ENCODE results near the gene ZPLD1. TPM values are rescaled to one million over a fixed set of nuclear protein-coding genes. Genes with fewer than 3 reads are reported as not detected.

The ZPLD1 gene
- total RNA-seq = not detected
- long read RNA-seq = 0 reads

DNA sequence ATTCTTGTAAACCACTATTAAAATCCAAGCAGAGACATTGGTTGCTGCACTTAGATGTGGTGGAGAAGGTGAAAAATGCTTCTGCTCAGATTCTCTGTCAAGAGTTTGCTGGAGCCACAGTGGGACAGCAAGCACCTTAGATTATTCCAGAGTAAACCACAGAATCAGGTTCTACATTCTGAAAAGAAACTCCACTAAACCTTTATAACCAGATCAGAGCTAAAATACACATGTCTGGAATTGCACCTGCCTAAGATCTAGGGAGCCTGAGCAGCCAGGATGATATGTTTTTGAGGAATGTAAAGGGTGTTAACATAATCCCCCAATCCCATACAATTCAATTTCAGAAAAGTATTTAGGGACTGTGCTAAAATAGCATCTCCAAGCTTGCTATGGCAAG, at the start of gene ZPLD1:
ZPLD1 (plus strand) TSS at position 301 of the 400 bp plus-strand sequence. CDS start 3,473 bp downstream, outside the sequence.
- ATAC-seq (no peak), DNase-seq (no peak)
- intact Hi-C loops (cut with DNase I, micrococcal nuclease) = no loop called here

DNA sequence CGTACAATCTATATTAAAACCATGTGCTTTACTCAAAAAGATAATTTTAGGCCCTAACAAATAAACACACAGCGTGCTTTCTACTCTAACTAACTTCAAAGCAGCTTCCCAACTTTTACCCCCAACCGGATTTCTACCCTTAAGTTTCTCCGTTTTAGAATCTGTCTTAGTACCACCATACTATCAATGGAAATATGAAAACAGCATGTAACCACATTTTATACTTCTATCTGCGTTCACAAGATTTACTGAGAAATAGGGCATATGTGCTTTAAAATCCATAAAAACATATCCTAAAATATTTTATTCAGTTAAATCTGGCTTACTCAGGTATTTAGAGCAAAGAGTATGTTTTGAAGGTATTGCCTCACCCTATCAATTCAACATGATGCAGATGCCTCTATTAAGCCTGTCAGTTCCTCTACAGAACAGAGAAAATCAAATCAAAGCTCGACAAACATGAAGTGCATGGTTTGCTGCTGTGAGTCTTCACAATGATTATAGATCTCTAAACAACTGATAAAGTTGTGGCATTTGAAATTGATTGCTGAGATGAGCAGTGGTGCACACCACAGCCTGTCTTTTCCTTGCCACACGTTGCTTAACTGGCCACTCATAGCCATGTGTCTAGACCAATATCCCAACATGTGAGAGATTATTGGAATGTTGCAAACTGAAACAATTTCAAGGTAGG, 44.5 kb upstream of the ZPLD1 start:
- intact Hi-C loops (cut with DNase I, micrococcal nuclease) = no loop called here
- ATAC-seq (no peak), DNase-seq (no peak)

DNA sequence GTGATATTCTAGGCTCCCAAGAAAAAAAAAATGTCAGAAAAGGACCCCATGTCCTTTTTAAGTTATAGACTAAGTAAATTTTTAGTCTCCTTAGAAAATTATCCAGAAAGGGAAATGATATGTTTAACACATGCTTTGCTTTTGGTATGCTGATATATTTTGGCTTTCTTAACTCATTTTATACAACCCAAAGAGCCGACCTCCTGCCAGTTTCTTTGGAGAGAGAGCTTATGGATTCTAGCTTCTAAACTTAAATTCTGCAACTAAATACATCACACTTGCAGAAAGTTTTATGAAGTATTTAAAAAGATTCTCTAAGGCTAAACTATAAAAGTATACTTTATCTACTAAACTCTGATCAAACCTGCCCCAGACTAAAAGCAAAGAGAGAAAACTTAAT, 43.9 kb upstream of the ZPLD1 start:
- ATAC-seq (no peak), DNase-seq (no peak)
- intact Hi-C loops (cut with DNase I, micrococcal nuclease) = no loop called here

DNA sequence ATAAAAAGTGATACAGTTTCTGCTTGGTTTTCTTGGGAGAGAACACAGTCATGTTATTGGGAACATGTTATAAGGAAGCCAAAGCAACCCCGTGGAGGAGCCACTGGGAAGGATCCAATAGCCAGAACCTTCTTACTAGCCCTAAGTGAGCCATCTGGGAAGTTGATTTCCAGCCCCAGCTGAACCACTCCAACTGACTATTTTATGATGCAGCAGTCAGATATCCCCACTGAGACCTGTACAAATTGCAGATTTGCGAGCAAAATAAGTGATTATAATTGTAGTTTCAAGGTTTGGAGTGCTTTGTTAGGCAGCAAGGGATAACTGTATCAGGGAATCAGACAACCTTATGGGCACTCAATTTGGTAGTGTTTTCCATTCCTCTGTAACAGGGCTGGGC, 43.3 kb upstream of the ZPLD1 start:
- DNase-seq (no peak), ATAC-seq (no peak)
- intact Hi-C loops (cut with DNase I, micrococcal nuclease) = no loop called here

DNA sequence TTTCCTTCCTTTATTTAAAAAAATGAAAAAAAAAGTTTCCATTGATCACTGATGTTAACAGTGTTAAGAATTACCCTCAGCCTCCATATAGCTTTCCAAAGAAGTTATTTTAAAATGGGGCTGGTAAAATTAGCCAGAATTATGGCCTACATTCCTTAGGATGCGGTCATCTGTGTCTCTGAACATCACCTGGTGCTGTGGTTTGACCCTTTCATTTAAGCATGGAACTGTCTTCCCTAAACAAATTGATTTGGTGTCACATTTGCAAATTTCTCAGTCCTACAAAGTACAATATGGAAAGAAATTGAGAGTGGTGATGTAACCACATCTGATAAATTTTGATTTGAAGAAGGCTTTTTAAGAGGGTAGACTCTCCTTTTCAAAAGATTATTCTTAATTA, 40.3 kb upstream of the ZPLD1 start:
- DNase-seq = no peak
- intact Hi-C loops (cut with DNase I, micrococcal nuclease) = no loop called here
- no peak for ATAC-seq

DNA sequence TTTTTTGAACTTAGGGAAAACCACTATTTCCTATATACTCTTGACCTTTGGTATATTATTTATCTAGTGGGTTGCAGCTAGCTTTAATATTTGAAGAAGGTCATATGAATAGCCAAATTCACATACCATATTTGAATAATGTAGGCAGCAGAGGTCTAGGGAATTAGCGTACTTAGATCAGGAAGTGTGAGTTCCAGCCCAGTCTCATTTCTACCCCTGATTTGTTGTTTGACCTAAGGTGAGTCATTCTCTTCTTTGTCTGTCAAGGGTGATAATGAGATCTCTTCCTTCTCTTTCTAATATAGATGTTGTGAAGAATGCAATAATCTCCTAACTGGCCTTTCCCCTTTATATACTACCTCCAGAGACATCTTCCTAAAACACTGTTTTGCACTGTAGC, 36.6 kb upstream of the ZPLD1 start:
- intact Hi-C loops (cut with DNase I, micrococcal nuclease) = no loop called here
- no peak for ATAC-seq
- no peak for DNase-seq

DNA sequence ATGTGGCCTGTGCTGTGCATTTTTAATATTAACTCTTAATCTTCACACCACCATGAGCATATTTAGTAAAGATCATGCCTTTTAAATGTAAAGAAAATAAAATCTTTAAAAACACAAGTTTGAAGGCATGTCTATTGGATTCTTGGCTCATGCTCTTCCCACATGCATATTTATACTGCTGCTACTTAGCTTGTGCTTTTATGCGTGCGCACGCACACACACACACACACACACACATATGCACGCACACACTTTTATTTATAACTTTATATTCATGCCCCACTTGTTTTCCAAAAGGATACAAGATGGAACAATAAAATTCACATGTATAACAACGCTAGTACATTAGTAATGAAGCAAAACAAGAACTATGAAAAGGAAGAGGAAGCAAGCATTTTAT, 36.1 kb upstream of the ZPLD1 start:
- intact Hi-C loops (cut with DNase I, micrococcal nuclease) = no loop called here
- ATAC-seq (no peak), DNase-seq (no peak)

DNA sequence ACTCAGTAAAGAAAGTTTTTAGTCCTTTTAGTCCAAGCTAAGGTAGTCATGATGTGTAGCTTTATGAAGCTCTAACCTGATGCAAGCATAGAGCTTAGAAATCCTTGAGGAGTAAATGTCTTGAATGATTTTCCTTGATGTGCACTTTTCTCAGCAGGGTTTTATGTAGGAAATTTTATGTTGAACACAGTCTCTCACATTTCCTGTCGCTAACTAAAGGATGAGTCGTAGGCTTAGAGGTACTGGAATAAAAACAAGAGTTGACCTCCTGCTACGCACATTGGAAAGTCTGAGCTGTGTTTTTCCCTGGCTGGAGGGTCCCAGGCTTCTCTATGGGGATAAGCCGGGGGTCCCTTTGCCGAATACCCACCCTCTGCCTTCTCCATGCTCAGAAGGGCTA, 34.7 kb upstream of the ZPLD1 start:
- ATAC-seq (no peak), DNase-seq (no peak)
- intact Hi-C loops (cut with DNase I, micrococcal nuclease) = no loop called here

DNA sequence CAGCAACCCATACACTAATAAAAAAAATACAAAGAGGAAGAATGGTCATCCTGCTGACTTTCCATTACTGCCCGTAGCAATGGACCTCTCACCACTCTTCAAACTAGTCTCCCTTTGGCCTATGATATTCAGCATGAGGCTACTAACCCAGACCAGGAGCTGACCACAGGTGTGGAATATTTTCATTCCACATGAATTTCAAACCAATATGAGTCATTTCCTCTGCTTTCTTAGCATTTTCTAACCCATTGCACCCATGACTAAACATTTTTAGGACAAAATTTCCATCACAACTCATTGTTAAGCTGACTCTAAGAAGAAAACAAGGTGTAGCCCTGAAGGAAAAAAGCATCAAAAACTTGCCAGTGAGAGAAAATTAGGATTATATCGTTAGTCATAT, 34.0 kb upstream of the ZPLD1 start:
- ATAC-seq (no peak), DNase-seq (no peak)
- intact Hi-C loops (cut with DNase I, micrococcal nuclease) = no loop called here

DNA sequence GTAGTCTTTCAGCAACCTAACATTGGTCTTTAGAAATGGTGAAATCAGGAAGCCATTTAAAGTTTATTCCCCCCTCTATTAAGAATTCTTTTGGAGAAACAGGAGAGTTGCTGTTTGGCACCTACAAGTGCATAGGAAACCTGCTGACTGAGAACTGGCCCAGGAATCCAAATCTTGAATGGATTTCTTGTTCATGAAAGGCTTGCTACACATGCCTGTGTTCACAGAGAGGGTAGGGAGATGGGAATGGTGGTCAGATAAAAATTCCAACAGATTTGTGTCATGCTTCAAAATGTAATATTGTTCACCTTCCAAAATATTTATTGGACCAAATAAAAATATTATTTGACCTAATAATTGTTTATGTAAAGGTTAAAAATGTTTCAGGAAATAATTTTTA, 24.2 kb upstream of the ZPLD1 start:
- ATAC-seq (no peak), DNase-seq (no peak)
- intact Hi-C loops (cut with DNase I, micrococcal nuclease) = no loop called here

DNA sequence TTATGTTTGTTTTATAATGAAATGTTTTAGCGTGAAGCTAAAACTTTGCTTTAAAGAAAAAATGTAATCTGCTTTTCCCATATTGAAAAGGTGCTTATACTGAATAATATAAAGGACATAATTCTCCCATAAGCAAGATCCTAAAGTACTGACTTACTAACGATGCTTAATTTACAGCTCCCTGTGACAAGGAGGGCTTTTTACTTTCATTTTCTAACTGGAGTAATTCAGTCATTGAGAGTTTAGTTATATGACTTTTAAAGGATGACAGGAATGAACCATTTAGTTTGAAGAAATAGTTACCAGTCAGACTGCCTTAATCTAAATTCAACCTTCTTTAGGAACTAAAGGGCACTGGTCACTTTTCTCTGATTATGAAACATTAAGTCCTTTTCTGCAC, 19.3 kb upstream of the ZPLD1 start:
- DNase-seq = no peak
- intact Hi-C loops (cut with DNase I, micrococcal nuclease) = no loop called here
- ATAC-seq = no peak

DNA sequence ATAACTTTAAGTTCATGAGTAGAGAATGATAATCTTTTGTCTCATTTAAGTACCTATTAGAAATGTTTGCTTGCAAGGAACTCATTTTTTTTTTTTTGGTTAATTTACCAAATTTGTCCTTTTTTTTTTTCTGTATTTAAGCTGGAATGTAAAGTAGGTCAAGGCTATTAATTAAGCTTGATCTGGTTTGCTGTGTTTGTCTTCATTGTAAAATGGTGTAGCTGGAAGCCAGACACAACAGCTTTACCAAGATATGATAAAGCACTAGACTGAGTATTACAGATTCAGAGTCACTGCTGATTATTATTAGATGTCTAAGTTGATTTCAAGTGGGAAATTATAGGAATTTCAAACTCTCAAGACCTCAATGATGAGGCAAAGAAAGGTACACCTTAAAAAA, 15.0 kb upstream of the ZPLD1 start:
- no peak for ATAC-seq
- no peak for DNase-seq
- intact Hi-C loops (cut with DNase I, micrococcal nuclease) = no loop called here

DNA sequence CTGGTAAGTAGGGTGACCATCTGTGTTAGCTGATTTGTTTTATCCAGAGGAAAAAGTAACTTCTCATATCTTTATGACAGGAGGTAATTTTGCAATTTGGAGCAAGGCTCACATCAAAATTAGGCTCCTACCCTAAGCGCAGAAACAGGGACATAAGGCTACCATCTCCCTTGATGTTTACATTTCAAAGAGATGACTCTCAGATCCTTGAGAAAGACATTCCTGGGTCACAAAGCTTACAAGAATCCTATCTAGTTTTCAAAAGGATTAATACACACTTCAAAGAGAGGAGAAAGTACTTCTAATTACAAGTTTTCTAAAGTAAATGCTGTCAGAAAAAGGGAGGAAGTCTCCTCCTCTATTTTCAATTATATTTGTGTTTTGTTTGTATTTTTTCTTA, 7.0 kb downstream of the ZPLD1 start:
- ATAC-seq (no peak), DNase-seq (no peak)
- intact Hi-C loops (cut with DNase I, micrococcal nuclease) = no loop called here

DNA sequence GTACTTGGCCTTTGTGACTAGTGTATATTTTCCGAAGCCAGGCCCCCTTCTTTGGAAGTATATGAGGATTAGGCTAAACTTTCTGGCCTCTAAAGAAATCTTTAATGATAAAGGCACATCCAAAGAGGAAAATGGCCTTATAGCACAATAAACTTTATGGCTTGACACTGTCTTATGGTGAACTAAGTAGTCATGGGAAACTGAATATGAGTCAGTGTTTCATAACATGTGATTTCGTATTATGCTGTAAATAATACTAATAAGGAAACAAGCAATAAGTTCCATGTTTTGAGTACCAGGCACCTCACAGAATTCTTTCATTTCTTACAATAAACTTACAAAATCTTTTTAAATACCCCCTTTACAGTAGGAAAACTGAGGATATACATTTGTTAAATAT, 8.2 kb downstream of the ZPLD1 start:
- intact Hi-C loops (cut with DNase I, micrococcal nuclease) = no loop called here
- no peak for ATAC-seq

DNA sequence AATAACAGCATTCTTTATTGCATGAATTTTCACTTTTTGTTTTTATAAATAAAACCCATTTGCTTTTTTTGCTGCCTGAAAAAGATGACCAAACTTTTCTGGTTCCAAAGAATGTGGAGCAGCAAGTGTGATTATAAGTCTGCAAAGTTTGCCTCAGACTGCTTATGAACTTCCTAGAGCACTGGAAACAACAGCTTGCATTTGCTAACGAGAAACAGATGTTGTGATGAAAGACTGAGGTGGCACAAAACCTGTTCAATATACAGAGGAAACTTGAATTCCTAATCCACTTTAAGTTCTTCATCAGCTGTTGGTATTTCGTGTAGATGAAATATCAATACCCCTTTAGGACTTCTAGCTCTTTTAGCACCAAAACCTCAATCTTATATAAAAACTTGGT, 9.3 kb downstream of the ZPLD1 start:
- ATAC-seq (no peak), DNase-seq (no peak)
- intact Hi-C loops (cut with DNase I, micrococcal nuclease) = no loop called here

More for the DNA sequence above, 8.2 kb downstream of the ZPLD1 start:
- no peak for DNase-seq

DNA sequence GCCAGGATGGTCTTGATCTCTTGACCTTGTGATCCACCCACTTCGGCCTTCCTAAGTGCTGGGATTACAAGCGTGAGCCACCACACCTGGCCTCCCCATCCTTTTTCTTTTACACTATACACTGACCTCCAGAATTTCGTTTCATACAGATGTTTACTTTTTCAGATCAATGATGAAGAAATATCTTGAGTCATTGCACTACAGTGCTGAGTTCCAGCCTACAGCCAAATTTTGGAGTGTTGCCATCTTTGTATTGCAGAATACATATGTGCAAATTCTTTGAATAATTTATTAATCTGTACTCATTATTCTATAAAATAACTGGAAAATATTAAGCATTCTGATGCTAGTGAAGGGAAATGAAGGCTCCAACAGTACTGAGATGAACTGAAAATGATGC, 12.5 kb downstream of the ZPLD1 start:
- ATAC-seq (no peak), DNase-seq (no peak)
- intact Hi-C loops (cut with DNase I, micrococcal nuclease) = no loop called here

DNA sequence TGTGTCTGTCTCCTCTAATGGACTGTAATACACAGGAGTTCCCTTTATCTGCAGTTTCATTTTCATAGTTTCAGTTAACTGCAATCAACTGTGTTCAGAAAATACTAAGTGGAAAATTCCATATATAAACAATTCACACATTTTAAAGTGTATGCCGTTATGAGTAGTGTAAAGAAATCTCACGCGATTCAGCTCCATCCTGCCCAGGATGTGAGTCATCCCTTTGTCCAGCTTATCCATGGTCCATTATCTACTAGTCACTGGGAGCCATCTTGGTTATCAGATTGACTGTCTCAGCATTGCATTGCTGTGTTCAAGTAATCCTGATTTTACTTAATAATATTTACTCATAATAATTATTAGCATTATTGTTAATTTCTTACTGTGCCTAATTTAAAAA, 14.5 kb downstream of the ZPLD1 start:
- ATAC-seq (no peak), DNase-seq (no peak)
- intact Hi-C loops (cut with DNase I, micrococcal nuclease) = no loop called here

DNA sequence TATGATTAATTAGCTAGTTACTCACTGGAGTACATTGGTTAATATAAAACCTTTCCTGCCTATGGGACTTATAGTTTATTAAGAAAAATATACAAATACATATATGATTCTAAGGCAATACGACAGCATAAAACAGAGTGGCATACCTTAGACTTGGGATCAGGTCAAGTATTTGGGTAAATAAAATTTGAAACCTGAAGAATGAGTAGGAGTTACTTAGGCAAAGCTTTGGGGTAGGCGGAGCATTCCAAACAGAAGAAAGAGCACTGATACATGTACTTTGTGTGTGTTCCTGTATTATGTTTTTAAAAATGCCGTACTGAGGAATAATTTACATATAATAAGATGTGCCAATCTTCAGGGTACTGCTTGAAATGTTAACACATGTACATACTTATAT, 15.1 kb downstream of the ZPLD1 start:
- DNase-seq = no peak
- intact Hi-C loops (cut with DNase I, micrococcal nuclease) = no loop called here
- ATAC-seq = no peak

DNA sequence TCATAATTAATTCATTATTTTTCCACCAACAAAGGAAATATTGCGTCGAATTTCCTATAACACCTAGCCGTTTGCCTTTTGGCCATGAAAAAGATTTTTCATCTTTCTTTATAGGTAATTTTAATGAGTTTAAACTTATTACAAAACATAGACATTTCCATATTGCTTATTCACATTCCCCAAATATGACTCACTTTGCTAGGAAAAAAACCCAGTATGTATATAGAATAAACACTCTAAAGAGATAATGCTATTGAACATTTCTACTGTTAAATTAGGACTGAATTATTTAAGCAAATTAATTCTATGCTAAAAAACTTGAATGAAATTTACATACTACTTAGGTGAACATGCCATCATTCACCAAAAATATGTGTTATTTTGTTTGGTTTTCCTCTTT, 16.2 kb downstream of the ZPLD1 start:
- no peak for ATAC-seq

DNA sequence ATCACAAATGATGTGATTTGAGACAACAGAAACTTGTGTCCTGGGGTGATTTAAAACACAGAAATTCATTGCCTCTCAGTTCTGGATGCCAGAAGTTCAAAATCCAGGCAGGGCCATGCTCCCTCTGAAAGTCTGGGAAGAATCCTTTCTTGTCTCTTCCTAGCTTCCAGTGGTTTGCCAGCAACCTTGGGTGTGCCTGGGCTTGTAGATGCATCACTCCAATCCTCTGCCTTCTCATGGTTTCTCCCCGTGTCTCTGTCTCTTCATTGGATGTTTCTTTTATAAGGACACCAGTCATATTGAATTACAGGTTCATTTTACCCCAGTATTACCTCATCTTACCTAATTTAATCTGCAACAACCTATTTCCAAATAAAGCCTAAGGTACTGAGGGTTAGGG, 16.7 kb downstream of the ZPLD1 start:
- ATAC-seq = no peak
- intact Hi-C loops (cut with DNase I, micrococcal nuclease) = no loop called here
- DNase-seq = no peak

More for the DNA sequence above, 16.2 kb downstream of the ZPLD1 start:
- intact Hi-C loops (cut with DNase I, micrococcal nuclease) = no loop called here
- DNase-seq = no peak

DNA sequence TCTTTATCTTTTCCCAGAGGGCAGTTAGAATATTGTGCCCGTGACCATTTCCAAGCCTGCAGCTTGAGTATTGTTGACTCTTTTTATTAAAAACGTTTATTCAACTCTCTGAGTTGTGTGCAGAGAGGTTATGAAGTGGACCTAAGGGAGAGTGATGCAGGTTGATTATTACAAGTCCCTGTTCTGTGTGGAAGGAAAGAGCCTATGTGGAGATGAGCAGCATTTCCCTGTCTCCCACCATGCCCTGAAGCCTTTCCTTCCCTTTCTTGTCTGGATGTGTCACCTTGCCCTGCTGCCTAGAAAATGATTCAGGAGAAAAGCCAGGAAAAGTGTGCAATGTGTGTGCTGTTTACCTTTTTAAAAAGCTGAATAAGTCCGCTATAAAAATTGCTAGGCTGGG, 19.4 kb downstream of the ZPLD1 start:
- ATAC-seq = no peak
- no peak for DNase-seq
- intact Hi-C loops (cut with DNase I, micrococcal nuclease) = no loop called here

DNA sequence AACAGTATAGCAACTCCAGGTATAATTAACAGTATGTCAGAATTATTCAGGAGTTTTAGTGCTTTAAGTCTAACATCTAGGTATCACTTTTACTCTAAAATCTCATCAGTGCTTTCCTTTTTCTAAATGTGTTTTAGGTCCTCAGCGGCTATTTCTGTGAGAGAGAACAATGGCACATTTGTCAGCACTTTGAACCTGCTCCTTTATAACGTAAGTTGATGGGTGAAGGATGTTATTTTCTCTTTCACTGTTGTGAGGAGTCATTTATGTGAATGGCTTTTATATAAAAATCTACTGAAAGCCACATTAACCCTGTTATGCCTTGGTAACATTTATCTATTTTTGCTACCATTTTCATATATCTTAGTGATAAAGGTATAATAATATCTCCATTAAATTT, 22.8 kb downstream of the ZPLD1 start:
- DNase-seq (no peak), ATAC-seq (no peak)
- intact Hi-C loops (cut with DNase I, micrococcal nuclease) = no loop called here
